Measurements from ENCODE around the gene CACNB4. TPM values are rescaled to one million over a fixed set of nuclear protein-coding genes. Genes with fewer than 3 reads are reported as not detected.

Gene CACNB4
- total RNA-seq, 1 experiment from 2014 or later = 0.22 TPM

DNA sequence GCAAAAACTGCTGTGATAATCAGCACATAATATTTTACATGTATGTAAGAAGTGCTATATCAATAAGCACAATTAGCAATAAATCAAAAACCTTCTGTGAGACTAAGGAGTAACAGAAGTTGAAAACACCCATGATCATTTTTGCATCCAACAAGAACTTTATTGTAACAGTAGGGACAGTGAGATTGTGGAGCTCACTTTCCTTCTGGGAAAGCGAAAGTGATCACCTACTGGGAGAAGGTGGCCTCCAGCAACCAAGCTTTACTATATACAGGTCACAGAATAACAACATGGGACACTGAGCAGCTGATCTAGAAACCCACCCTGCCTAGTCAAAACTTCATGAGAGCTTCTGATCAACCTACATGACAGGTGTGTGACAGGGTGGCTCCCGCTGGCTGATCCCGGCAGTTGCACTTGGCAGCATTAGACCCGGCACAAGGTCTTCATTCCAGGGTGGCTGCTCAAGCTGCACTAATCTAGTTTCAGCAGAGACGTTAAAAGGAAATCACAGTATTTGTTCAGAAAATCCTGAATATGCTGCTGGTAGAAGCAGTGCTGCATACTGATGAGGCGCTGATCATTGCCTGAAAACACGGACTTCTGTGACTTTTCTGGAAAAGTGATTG is 207.2 kb downstream of the CACNB4 start:
- H3K9me3 ChIP-seq (ENCODE audit: low read length) = no peaks in the 10 kb centered on the region
- no peak overlapping the region for H2AFZ ChIP-seq (ENCODE audit: low read length)
- no peaks in the 10 kb centered on the region for H4K20me1 ChIP-seq (ENCODE audit: insufficient read depth, low read depth, low read length)
- H3K9me2 ChIP-seq (replicated peaks; ENCODE audit: insufficient read depth, low read length) = no peaks in the 10 kb centered on the region
- no peak for DNase-seq
- H3K27ac ChIP-seq (ENCODE audit: low read length) = no peak overlapping the region
- H3K4me3 ChIP-seq (ENCODE audit: low read length) = no peak overlapping the region
- no peaks in the 10 kb centered on the region for H3K79me2 ChIP-seq (ENCODE audit: low read length)
- no peak overlapping the region for H3K9ac ChIP-seq (ENCODE audit: low read length)
- H3K4me1 ChIP-seq (ENCODE audit: low read length) = no peaks in the 10 kb centered on the region
- no peaks in the 10 kb centered on the region for H3K27me3 ChIP-seq (ENCODE audit: low read length)
- no peaks in the 10 kb centered on the region for H3K36me3 ChIP-seq (ENCODE audit: insufficient read depth, low read length)
- H3K4me2 ChIP-seq (ENCODE audit: low read depth, low read length, poor library complexity, severe bottlenecking) = no peak overlapping the region

DNA sequence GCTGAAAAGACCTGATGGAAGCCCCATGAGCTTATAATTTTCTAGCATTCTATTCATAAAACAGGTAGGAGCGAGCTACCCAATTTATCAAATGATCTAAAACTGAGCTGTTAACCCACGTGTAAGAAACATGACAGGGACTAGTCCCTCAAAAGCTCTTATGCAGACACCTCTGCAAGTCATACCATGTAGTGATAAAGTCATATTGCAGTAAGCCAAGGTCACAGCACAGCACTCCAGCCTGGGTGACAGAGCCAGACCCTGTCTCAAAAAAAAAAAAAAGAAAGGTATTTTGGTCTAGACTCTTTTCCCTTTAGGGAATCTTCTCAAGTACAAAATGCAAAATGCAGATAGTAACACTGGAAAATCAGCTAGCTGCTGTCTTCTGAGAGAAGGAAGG is 211.7 kb downstream of the CACNB4 start:
- Histone ChIP-seq H3K27me3 (ENCODE audit: low read length) (no peaks in the 10 kb centered on the region), H3K36me3 (ENCODE audit: insufficient read depth, low read length) (no peaks in the 10 kb centered on the region), H3K4me3 (ENCODE audit: low read length) (no peak overlapping the region), H4K20me1 (ENCODE audit: insufficient read depth, low read depth, low read length) (no peaks in the 10 kb centered on the region), H2AFZ (ENCODE audit: low read length) (no peak overlapping the region), H3K79me2 (ENCODE audit: low read length) (no peaks in the 10 kb centered on the region), H3K9me3 (ENCODE audit: low read length) (no peaks in the 10 kb centered on the region), H3K4me2 (ENCODE audit: low read depth, low read length, poor library complexity, severe bottlenecking) (no peak overlapping the region), H3K9me2 (replicated peaks; ENCODE audit: insufficient read depth, low read length) (no peaks in the 10 kb centered on the region), H3K27ac (ENCODE audit: low read length) (no peak overlapping the region), H3K4me1 (ENCODE audit: low read length) (no peaks in the 10 kb centered on the region), H3K9ac (ENCODE audit: low read length) (no peak overlapping the region)
- DNase-seq = no peak

DNA sequence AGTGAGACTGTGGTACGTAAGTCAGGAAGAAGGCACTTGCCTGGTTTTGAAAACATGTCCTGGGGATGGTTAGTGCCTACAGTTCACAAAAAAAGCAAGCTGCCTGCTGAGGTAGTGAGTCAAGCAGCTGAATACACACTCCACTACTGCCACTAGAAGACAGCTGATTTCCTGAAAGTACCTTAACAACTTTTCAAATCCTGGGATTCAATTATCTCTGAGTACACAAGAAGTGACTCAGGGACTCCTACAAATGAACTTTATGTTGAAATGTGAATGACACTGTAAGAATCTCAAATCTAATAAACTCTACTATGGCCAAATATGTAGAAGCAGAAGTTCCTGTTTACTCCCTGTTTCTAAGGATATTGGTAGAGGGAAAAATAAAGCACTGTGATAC is 212.6 kb downstream of the CACNB4 start:
- Histone ChIP-seq H3K27ac (ENCODE audit: low read length) (no peak overlapping the region), H3K79me2 (ENCODE audit: low read length) (no peaks in the 10 kb centered on the region), H2AFZ (ENCODE audit: low read length) (no peak overlapping the region), H3K9me2 (replicated peaks; ENCODE audit: insufficient read depth, low read length) (no peaks in the 10 kb centered on the region), H3K4me1 (ENCODE audit: low read length) (no peaks in the 10 kb centered on the region), H3K36me3 (ENCODE audit: insufficient read depth, low read length) (no peaks in the 10 kb centered on the region), H3K9ac (ENCODE audit: low read length) (no peak overlapping the region), H4K20me1 (ENCODE audit: insufficient read depth, low read depth, low read length) (no peaks in the 10 kb centered on the region), H3K4me3 (ENCODE audit: low read length) (no peak overlapping the region), H3K27me3 (ENCODE audit: low read length) (no peaks in the 10 kb centered on the region), H3K9me3 (ENCODE audit: low read length) (no peaks in the 10 kb centered on the region), H3K4me2 (ENCODE audit: low read depth, low read length, poor library complexity, severe bottlenecking) (no peak overlapping the region)
- no peak for DNase-seq

DNA sequence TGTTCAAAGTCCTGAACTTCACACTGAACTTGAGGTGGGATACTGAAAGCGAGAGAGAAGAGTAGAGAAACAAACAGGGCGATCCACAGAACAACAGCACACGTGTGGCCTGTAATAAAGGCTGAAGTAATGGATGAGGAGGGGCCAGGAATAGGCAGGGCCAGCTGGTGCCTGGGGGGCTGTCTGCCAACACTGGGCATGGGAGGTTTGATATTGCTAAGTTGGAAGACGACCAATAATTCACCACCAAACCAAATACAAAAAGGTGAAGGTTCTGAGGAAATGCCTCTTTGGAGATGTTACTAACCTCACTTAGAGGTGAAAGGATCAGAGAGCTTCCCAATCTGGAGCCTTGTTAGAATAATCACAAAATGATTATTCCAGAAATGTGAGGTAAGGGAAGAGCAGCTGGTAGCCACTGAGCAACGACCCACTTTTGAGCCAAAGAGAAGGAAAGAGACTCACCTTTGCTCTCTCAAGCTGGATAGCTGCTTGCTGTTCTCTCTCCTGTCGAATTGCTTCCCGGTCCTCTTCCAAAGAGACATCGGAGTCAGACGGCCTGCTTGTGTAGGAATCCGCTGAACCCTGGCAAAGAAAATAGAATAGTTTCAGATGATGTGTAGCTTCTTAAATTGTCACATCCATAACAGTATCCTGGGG is 215.9 kb downstream of the CACNB4 start:
- no peak overlapping the region for H3K27ac ChIP-seq (ENCODE audit: low read length)
- H2AFZ ChIP-seq (ENCODE audit: low read length) = no peak overlapping the region

DNA sequence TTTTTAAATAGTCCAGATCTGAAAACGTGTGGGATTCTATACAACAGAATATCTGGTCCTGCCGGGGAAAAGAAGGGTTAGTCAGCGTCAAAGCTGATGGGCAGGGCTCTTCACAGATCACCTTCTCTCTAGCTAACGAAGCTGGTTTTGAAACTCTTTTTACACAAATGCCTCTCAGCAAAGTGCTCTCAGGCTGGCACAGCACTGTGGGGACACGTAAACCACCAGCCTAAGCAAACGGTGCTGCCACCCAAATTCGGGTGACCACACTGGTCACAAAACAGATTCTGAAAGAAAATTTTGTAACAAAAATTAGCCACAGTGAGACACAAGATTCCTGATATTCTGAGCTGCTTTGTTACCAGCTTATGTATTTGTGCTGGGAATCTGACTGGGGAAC is 217.5 kb downstream of the CACNB4 start:
- no peaks in the 10 kb centered on the region for H4K20me1 ChIP-seq (ENCODE audit: insufficient read depth, low read depth, low read length)
- H3K79me2 ChIP-seq (ENCODE audit: low read length) = no peaks in the 10 kb centered on the region
- no peak for DNase-seq
- no peaks in the 10 kb centered on the region for H3K9me3 ChIP-seq (ENCODE audit: low read length)
- H3K4me1 ChIP-seq (ENCODE audit: low read length) = no peaks in the 10 kb centered on the region
- no peaks in the 10 kb centered on the region for H3K9me2 ChIP-seq (replicated peaks; ENCODE audit: insufficient read depth, low read length)
- H3K4me2 ChIP-seq (ENCODE audit: low read depth, low read length, poor library complexity, severe bottlenecking) = no peak overlapping the region
- no peak overlapping the region for H3K27ac ChIP-seq (ENCODE audit: low read length)
- no peak overlapping the region for H2AFZ ChIP-seq (ENCODE audit: low read length)
- no peaks in the 10 kb centered on the region for H3K27me3 ChIP-seq (ENCODE audit: low read length)
- H3K4me3 ChIP-seq (ENCODE audit: low read length) = no peak overlapping the region
- H3K9ac ChIP-seq (ENCODE audit: low read length) = no peak overlapping the region
- no peaks in the 10 kb centered on the region for H3K36me3 ChIP-seq (ENCODE audit: insufficient read depth, low read length)

More for the DNA sequence above, 215.9 kb downstream of the CACNB4 start:
- Histone ChIP-seq H3K27me3 (ENCODE audit: low read length) (no peaks in the 10 kb centered on the region), H3K9me3 (ENCODE audit: low read length) (no peaks in the 10 kb centered on the region), H4K20me1 (ENCODE audit: insufficient read depth, low read depth, low read length) (no peaks in the 10 kb centered on the region), H3K9me2 (replicated peaks; ENCODE audit: insufficient read depth, low read length) (no peaks in the 10 kb centered on the region), H3K79me2 (ENCODE audit: low read length) (no peaks in the 10 kb centered on the region), H3K4me3 (ENCODE audit: low read length) (no peak overlapping the region), H3K36me3 (ENCODE audit: insufficient read depth, low read length) (no peaks in the 10 kb centered on the region), H3K4me2 (ENCODE audit: low read depth, low read length, poor library complexity, severe bottlenecking) (no peak overlapping the region), H3K4me1 (ENCODE audit: low read length) (no peaks in the 10 kb centered on the region), H3K9ac (ENCODE audit: low read length) (no peak overlapping the region)
- no peak for DNase-seq

- Histone ChIP-seq H3K4me2 (ENCODE audit: low read depth, low read length, poor library complexity, severe bottlenecking) (no peak overlapping the region), H2AFZ (ENCODE audit: low read length) (no peak overlapping the region), H4K20me1 (ENCODE audit: insufficient read depth, low read depth, low read length) (no peaks in the 10 kb centered on the region), H3K27ac (ENCODE audit: low read length) (no peak overlapping the region), H3K9ac (ENCODE audit: low read length) (no peak overlapping the region), H3K36me3 (ENCODE audit: insufficient read depth, low read length) (no peaks in the 10 kb centered on the region), H3K79me2 (ENCODE audit: low read length) (no peaks in the 10 kb centered on the region), H3K4me1 (ENCODE audit: low read length) (no peaks in the 10 kb centered on the region), H3K9me2 (replicated peaks; ENCODE audit: insufficient read depth, low read length) (no peaks in the 10 kb centered on the region), H3K9me3 (ENCODE audit: low read length) (no peaks in the 10 kb centered on the region), H3K27me3 (ENCODE audit: low read length) (no peaks in the 10 kb centered on the region), H3K4me3 (ENCODE audit: low read length) (no peak overlapping the region)
- DNase-seq = no peak
Measured at GRCh38 chr2:151880586-151880985, 218.3 kb downstream of the CACNB4 start.

GRCh38 chr2:151878655-151879563 is 219.9 kb downstream of the CACNB4 start:
- Histone ChIP-seq H3K36me3 (ENCODE audit: insufficient read depth, low read length) (no peaks in the 10 kb centered on the region), H3K27ac (ENCODE audit: low read length) (no peak overlapping the region), H3K9ac (ENCODE audit: low read length) (no peak overlapping the region), H3K27me3 (ENCODE audit: low read length) (no peaks in the 10 kb centered on the region), H3K9me3 (ENCODE audit: low read length) (no peaks in the 10 kb centered on the region), H3K79me2 (ENCODE audit: low read length) (no peaks in the 10 kb centered on the region), H3K4me2 (ENCODE audit: low read depth, low read length, poor library complexity, severe bottlenecking) (no peak overlapping the region), H3K9me2 (replicated peaks; ENCODE audit: insufficient read depth, low read length) (no peaks in the 10 kb centered on the region), H3K4me1 (ENCODE audit: low read length) (no peaks in the 10 kb centered on the region), H3K4me3 (ENCODE audit: low read length) (no peak overlapping the region), H2AFZ (ENCODE audit: low read length) (no peak overlapping the region), H4K20me1 (ENCODE audit: insufficient read depth, low read depth, low read length) (no peaks in the 10 kb centered on the region)
- no peak for DNase-seq

DNA sequence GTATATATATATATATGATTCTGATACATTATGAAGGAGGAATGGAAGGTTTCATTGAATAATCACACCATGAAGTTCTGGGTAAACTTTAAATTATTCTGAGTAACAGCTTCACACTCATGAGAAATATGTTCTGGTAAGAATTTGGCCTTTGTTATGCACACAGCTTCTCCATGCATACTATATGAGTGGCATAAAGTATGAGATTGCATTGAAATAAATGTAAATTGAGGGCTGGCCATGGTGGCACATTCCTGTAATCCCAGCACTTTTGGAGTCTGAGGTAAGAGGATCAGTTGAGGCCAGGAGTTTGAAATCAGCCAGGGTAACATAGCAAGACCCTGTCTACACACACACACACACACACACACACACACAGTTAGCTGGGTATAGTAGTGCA is 220.6 kb downstream of the CACNB4 start:
- no peaks in the 10 kb centered on the region for H3K9me2 ChIP-seq (replicated peaks; ENCODE audit: insufficient read depth, low read length)
- no peak for DNase-seq
- no peaks in the 10 kb centered on the region for H3K9me3 ChIP-seq (ENCODE audit: low read length)
- no peak overlapping the region for H3K4me3 ChIP-seq (ENCODE audit: low read length)
- H3K4me1 ChIP-seq (ENCODE audit: low read length) = no peaks in the 10 kb centered on the region
- H3K4me2 ChIP-seq (ENCODE audit: low read depth, low read length, poor library complexity, severe bottlenecking) = no peak overlapping the region
- no peak overlapping the region for H3K9ac ChIP-seq (ENCODE audit: low read length)
- H3K27ac ChIP-seq (ENCODE audit: low read length) = no peak overlapping the region
- H3K27me3 ChIP-seq (ENCODE audit: low read length) = no peaks in the 10 kb centered on the region
- no peak overlapping the region for H2AFZ ChIP-seq (ENCODE audit: low read length)
- no peaks in the 10 kb centered on the region for H4K20me1 ChIP-seq (ENCODE audit: insufficient read depth, low read depth, low read length)
- H3K79me2 ChIP-seq (ENCODE audit: low read length) = no peaks in the 10 kb centered on the region
- no peaks in the 10 kb centered on the region for H3K36me3 ChIP-seq (ENCODE audit: insufficient read depth, low read length)
